Ecto neural progenitor cell (in vitro differentiated cells): ENCODE measurements around the gene NUDCD3.

Experiments
- DNase-seq: peaks from one replicate; pipeline ENCODE4 v3.0.0-alpha.2; 2018; ENCODE audit warnings: low spot score

Gene NUDCD3

GRCh38 chr7:44382459-44383265 lies 107.8 kb downstream of the NUDCD3 start:
- peak; percentile 36 for DNase-seq

DNA sequence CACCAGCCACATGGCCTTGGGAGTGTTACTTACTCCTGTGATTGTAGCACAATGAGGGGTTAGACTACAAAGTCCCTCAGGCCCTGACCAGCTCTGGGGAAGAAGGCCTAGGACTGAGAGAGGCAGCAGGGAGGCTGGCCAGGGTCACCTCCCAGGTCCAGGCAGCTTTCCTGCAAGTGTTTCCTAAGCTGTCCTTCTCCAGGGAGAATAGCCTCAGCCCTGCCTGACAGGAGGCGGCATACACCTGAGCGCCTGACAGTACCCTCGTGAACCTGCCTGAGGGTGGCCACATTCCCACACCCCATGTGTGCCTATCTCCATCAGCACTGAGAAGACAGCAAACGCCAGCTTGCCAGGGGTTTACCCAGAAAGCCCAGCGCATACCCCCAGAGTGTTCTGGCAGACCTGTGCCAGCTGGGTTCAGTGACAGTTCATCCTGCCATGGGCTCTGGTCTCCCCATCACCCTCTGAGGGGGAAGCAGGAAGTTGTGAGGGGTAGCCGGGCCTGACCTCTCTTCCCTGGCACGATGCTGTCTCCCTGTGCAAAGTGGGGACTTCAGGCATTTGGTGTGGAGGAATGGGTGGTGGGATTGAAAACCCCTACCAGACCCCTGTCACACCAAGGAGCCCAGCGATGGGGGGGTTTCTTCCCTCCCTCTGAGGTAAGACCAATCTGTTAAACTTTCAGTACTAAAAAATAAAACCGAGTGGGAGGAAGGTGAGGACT lies 108.8 kb downstream of the NUDCD3 start:
- peak; percentile 37 for DNase-seq

GRCh38 chr7:44380831-44381493 lies 109.5 kb downstream of the NUDCD3 start:
- peak; percentile 33 for DNase-seq

DNA sequence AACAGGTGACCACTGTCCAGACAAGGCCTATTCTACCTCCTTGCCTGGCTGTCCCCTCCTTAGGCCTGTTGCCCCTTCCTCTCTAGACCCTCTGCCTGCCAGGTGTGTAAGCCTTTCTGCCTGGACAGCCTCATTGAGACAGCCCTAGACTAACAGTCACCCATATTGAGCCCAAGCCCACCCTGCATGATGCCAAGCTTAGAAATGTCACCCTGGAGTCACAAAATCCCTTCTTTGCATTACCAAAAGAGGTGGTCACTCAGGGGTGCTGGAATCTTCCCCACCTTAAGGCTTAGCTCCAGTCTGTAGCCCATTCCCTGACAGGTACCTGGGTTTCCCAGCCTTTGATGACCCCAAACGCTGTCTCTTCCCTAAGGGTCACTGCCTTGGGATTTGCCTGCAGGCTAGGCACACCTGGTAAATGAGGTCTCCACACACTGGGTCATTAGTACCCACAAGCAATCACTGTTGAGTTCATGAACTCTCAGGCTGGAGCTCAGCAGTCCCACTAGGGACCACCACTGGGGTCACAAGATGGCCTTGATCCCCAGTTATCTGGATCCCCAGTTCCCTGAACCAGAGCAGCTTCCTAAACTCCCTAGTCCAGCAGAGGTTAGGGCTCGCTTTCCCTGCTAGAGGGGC lies 110.1 kb downstream of the NUDCD3 start:
- DNase-seq: peak; percentile 30

GRCh38 chr7:44379366-44380188 lies 110.9 kb downstream of the NUDCD3 start:
- DNase-seq: no peak

DNA sequence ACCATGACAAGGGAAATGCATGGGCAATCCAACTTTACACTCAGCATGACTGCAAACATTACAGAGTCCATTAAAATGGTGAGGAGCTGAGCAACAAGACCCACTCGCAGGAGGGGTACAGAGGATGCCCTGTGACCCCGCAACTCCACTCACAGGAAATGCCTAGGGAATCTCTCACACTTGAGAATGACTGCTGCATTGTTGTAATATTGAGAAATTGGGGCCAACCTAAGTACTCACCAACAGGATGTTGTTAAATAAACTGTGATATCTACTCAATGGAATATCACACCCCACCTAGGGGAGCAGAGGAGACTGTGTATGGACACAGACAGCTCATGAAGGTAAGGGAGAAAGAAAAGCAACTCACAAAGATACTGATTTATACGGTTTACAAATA lies 111.7 kb downstream of the NUDCD3 start:
- no peak for DNase-seq

GRCh38 chr7:44377681-44378421 lies 112.6 kb downstream of the NUDCD3 start:
- no peak for DNase-seq

- DNase-seq: no peak
Measured at GRCh38 chr7:44377134-44377463, 113.4 kb downstream of the NUDCD3 start.

- DNase-seq: no peak
Measured at GRCh38 chr7:44376429-44377133, 113.9 kb downstream of the NUDCD3 start.

DNA sequence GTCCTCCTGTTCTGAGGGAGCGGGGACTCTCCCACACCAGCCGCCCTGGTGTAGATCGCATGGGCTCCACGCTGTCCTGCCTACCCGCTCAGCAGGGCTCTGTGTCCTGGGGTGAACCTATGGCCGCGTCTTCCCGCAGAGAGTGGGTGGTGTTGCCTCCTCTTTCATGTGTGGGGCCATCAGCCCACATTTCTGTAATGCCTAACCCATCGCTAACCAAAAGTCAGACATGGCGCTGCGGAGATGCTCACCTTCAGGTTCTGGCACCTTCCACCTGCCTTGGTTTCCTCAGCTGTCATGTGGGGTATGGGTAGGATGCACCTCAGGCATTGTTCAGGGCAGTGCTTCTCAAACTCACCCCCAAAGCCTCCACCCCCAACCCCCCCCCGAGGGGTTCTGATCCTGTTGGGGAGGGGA lies 114.5 kb downstream of the NUDCD3 start:
- no peak for DNase-seq

GRCh38 chr7:44375236-44375699 lies 115.2 kb downstream of the NUDCD3 start:
- DNase-seq: peak; percentile 60

DNA sequence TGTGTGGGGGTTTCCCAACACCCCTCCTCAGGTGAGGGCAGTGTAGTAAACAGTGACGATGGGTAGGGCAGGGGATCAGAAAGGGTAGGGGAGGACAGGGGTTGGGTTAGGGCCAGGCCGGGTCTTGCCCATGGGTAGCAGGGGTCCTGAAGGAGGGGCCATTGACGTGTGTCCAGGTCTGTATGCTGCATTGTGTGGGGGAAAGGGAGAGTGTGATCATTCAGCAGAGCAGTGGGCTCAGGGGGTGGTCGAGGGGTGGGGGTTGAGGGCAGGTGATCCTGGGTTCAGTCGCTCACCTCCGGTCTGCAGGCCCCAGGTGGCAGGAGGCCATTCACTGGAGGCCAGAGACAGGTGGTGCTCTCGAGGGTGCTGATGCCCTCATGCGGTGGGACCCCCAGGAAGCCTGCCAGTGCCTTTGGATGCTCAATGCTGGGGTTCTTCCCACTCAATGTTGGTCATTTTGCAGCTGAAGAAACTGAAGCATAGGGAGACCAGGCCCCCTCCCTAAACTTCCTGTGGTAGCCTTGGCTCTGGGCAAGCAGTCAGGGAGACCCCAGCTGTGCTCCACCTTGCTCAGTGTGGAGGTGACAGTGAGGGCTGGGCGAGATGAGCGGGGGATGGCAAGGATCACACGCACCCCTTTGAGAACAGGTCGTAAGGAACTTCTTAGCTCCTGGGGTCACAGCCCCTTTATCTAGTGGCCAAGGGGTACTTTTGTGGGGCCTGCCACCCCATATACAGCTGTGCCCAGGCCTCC lies 116.3 kb downstream of the NUDCD3 start:
- DNase-seq: no peak

DNA sequence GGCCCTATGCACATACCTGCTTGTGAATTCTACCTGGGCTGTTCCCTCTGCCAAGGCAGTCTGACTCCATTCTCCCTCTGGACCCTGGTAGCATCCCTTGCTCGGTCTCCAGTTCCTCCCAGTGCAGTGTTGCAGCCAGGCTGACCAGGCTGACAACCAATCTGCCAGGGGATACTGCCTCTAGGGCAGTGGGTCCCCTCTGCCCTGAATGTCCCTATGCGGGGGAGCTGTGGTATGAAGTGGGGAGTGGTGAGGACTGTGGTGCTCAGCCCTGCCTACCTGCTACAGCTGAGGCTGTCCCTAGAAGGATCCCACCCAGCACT lies 117.1 kb downstream of the NUDCD3 start:
- no peak for DNase-seq

DNA sequence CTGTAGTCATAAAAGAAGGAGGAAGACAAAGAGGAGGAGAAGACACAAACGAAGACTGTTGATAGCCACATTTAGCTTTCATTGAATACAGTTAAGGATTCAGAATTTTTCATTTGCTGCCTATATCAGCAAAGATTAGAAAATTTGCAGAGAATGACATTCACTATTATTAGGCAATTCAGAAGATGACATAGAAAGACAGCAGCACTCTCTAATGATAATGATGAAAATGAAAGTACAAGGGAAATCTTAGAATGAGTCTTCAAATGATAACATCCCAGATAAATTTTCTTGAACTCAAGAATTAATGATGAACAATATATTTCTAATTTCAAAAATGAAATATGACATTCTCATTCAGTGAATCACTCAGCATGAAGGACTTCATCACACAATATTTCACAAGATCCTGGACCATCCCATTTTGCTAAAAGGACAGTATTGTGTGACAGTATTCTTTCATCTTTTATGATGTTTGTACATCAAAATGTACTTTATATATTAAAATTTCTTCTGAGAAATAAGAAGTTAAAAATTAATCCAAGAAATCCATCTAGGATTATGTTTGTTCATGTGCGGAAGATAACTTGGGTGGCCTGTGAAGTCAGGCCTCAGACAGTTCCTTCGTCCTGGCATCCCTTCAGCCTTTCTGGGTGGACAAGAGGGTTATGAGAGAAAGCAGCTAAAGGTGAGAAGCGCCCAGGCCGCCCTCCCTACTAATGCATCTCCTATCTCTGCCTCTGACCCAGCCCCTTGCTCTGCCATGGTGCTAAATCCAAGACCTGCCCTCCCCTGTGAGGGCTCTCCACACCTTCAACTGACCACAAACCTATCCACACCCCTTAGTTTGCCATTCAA lies 117.7 kb downstream of the NUDCD3 start:
- DNase-seq: no peak

DNA sequence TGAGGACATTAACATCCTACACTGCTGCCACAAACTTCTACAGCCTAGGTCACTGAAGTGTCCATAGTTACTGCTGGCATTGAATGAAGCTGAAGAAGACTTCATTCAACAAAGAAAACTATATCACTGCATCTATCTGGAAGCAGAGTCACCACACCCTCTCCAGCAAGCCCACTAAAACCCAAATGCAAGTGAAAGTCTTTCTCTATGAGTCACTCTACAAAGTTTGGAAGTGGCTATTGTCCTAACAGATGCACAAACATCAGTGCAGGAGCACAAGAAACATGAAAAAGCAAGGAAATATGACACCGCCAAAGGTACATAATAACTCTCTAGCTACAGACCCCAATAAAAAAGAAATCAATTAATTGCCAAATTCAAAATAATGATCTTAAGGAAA lies 121.6 kb downstream of the NUDCD3 start:
- no peak for DNase-seq

DNA sequence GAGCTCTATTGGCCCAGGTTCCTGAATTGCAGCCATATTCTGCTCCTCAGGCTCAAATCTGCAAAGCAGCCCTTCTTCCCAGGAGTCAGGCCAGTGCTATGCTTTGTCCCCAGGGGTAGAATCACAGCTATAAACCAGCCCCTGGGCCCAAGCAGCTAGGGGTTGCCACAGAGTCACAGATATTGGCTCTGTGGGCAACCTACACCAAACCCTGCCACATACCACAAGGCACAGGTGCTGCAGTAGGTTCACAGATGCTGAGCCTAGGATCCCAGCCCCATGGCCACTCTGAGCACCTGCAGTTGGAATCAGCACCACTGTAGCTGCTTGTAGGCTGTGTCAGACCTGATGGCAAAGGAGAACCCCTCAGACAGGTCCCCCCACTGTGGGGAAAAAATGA lies 122.0 kb downstream of the NUDCD3 start:
- DNase-seq: no peak

DNA sequence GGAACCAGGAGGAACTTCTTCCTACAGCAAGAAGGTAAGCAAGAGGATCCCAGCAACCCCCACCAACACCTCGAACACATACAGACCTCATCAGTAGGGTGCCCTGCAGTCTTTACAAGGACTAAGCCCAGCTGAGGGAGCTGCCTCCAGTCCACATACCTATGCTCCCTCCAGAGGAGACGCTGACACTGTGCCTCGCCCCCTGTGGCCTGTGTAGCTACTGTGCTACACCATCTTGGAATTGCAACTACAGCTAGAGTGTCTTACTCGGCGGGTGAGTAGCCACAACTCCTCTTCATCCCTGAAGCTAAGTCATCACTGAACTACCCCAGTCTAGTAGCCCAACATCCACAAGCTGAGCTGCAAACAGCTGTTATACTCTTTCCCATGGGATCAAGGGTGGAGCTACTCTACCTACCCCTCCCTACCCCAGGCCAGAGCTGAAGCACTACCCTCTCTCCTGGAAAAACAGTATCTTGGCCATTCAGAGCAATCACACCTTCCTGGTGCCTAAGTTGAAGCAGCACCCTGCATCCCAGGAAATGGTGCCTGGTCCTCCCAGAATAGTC lies 122.9 kb downstream of the NUDCD3 start:
- no peak for DNase-seq

- no peak for DNase-seq
Measured at GRCh38 chr7:44366986-44367385, 123.5 kb downstream of the NUDCD3 start.
